A549 (cell line): ENCODE measurements around the gene PICK1. TPM values are rescaled to one million over a fixed set of nuclear protein-coding genes. Genes with fewer than 3 reads are reported as not detected.
A peak's percentile ranks its signal among the peaks of the same experiment; 100 is the strongest.

ENCODE experiments used
- ATAC-seq, 2 experiments: fragments of 200-7000 bp in 1 of 2; fragments of >200 bp in 1 of 2; cut with Nextera tagmentation in 1 of 2; cut with Tn5 transposase in 1 of 2; 3 replicates each; pipeline versions ENCODE4 v1.8.0 to v1.9.1; 2018 to 2020; ENCODE audit warnings: mild to moderate bottlenecking in 1 of 2, moderate library complexity in 1 of 2
- CTCF ChIA-PET: fragments of 300-600 bp; sonication (Branson Sonifier 250); formaldehyde crosslinking; extraction: SDS; loops from one replicate; lab custom pipeline; 2021; ENCODE audit warnings: antibody characterized with exemption, inconsistent platforms; lab: Yijun Ruan, JAX
- POLR2A ChIA-PET: fragments of 350-600 bp; formaldehyde crosslinking; extraction: SDS; loops from one replicate; lab custom pipeline; 2021; ENCODE audit warnings: antibody characterized with exemption, inconsistent platforms; lab: Yijun Ruan, JAX
- DNase-seq, 2 experiments: peaks; one replicate each; pipeline versions ENCODE4 v3.0.0 to v3.0.0-alpha.2; 2011 to 2016; ENCODE audit warnings: low read depth in 1 of 2, low spot score in 1 of 2
- FAIRE-seq: peaks from 2 replicates; lab custom pipeline; 2011; peaks lifted over from hg19 to GRCh38; lab: Jason Lieb, UNC
- H3K27ac ChIP-seq, 2 experiments: fragments of >200 bp; sonication (Bioruptor Twin); formaldehyde crosslinking; 3 replicates each; pipeline ENCODE4 v1.5.1; 2016 to 2017
- H3K4me1 ChIP-seq: fragments of >200 bp; sonication (Bioruptor Twin); formaldehyde crosslinking; 3 replicates; pipeline ENCODE4 v1.6.1; 2016
- H3K4me2 ChIP-seq: fragments of >200 bp; sonication (Bioruptor Twin); formaldehyde crosslinking; 3 replicates; pipeline ENCODE4 v1.6.1; 2016
- H3K4me3 ChIP-seq: fragments of >200 bp; sonication (Bioruptor Twin); formaldehyde crosslinking; 3 replicates; pipeline ENCODE4 v1.5.1; 2016
- H3K9me3 ChIP-seq: fragments of >200 bp; sonication (Bioruptor Twin); formaldehyde crosslinking; 3 replicates; pipeline ENCODE4 v1.6.1; 2016
- BHLHE40 ChIP-seq: IDR thresholded peaks from 2 replicates; pipeline ENCODE4 v1.6.1; 2012; ENCODE audit warnings: low read depth, low read length, inconsistent platforms
- CBX2 ChIP-seq: fragments of 200-600 bp; sonication (generic); IDR thresholded peaks from 2 replicates; pipeline ENCODE4 v1.6.1; 2016; ENCODE audit warnings: low read depth, mild to moderate bottlenecking, borderline replicate concordance
- CEBPB ChIP-seq, 2 experiments: fragments of >200 bp in 1 of 2; sonication (Bioruptor Twin) in 1 of 2; formaldehyde crosslinking in 1 of 2; IDR thresholded peaks; 2 replicates each; pipeline ENCODE4 v1.6.1; 2012 to 2016
- CHD4 ChIP-seq: fragments of 200-600 bp; sonication (generic); IDR thresholded peaks from 2 replicates; pipeline ENCODE4 v1.6.1; 2016; ENCODE audit warnings: antibody characterized with exemption, mild to moderate bottlenecking, borderline replicate concordance
- EHF ChIP-seq: fragments of 250-450 bp; sonication (Bioruptor Pico); IDR thresholded peaks from 2 replicates; pipeline ENCODE4 v1.5.0; 2020; ENCODE audit warnings: mild to moderate bottlenecking
- FOSB ChIP-seq: fragments of 250-450 bp; sonication (Bioruptor Pico); IDR thresholded peaks from 2 replicates; pipeline ENCODE4 v1.5.0; 2020; ENCODE audit warnings: mild to moderate bottlenecking, moderate library complexity
- GATA3 ChIP-seq: IDR thresholded peaks from 2 replicates; pipeline ENCODE4 v1.6.1; 2012; ENCODE audit warnings: borderline replicate concordance
- HOXB5 ChIP-seq: fragments of 250-450 bp; sonication (Bioruptor Pico); IDR thresholded peaks from 2 replicates; pipeline ENCODE4 v1.5.0; 2020; ENCODE audit warnings: mild to moderate bottlenecking, moderate library complexity
- KDM5A ChIP-seq: fragments of 200-600 bp; sonication (generic); IDR thresholded peaks from 2 replicates; pipeline ENCODE4 v1.6.1; 2016; ENCODE audit warnings: antibody characterized with exemption, mild to moderate bottlenecking
- MAFK ChIP-seq: fragments of 450-650 bp; IDR thresholded peaks from 2 replicates; pipeline ENCODE4 v1.6.1; 2014; ENCODE audit not compliant: partially characterized antibody
- NFE2L2 ChIP-seq: fragments of 150-350 bp; conservative IDR thresholded peaks from 2 replicates; pipeline ENCODE4 v1.6.1; 2014; ENCODE audit warnings: low read length
- NPAS2 ChIP-seq: fragments of 250-450 bp; sonication (Bioruptor Pico); IDR thresholded peaks from 2 replicates; pipeline ENCODE4 v1.8.0; 2022; ENCODE audit warnings: mild to moderate bottlenecking, moderate library complexity, borderline replicate concordance
- PHF8 ChIP-seq: fragments of 200-600 bp; sonication (generic); IDR thresholded peaks from 2 replicates; pipeline ENCODE4 v1.6.1; 2016; ENCODE audit warnings: low read depth, mild to moderate bottlenecking, antibody characterized with exemption, moderate library complexity, borderline replicate concordance
- POLR2A ChIP-seq: IDR thresholded peaks from 2 replicates; pipeline ENCODE4 v1.6.1; 2012; ENCODE audit warnings: mild to moderate bottlenecking, low read length
- POLR2AphosphoS2 ChIP-seq: conservative IDR thresholded peaks from 2 replicates; pipeline ENCODE4 v1.6.1; 2012; ENCODE audit warnings: low read length, improper control_type of control experiment, inconsistent platforms
- RAD21 ChIP-seq, 2 experiments: fragments of >200 bp in 1 of 2; sonication (Bioruptor Twin) in 1 of 2; formaldehyde crosslinking in 1 of 2; IDR thresholded peaks in 1 of 2; conservative IDR thresholded peaks in 1 of 2; 2 replicates in 1 of 2; 3 replicates in 1 of 2; pipeline ENCODE4 v1.6.1; 2012 to 2018; ENCODE audit warnings: inconsistent platforms in 1 of 2
- RNF2 ChIP-seq: fragments of 200-600 bp; sonication (generic); IDR thresholded peaks from 2 replicates; pipeline ENCODE4 v1.6.1; 2016; ENCODE audit warnings: low read depth, mild to moderate bottlenecking, antibody characterized with exemption, moderate library complexity, borderline replicate concordance
- SMC3 ChIP-seq: fragments of >200 bp; sonication (Bioruptor Twin); formaldehyde crosslinking; IDR thresholded peaks from 3 replicates; pipeline ENCODE4 v1.6.1; 2018; ENCODE audit warnings: inconsistent platforms
- SREBF2 ChIP-seq: fragments of 450-650 bp; IDR thresholded peaks from 2 replicates; pipeline ENCODE4 v1.6.1; 2014; ENCODE audit warnings: mild to moderate bottlenecking, moderate library complexity
- TFCP2L1 ChIP-seq: fragments of 250-450 bp; sonication (Bioruptor Pico); IDR thresholded peaks from 2 replicates; pipeline ENCODE4 v1.5.0; 2021; ENCODE audit warnings: mild to moderate bottlenecking
- TP53 ChIP-seq: fragments of 250-450 bp; sonication (Bioruptor Pico); IDR thresholded peaks from 2 replicates; pipeline ENCODE4 v1.5.0; 2021; ENCODE audit warnings: mild to moderate bottlenecking, moderate library complexity
- ZNF302 ChIP-seq: fragments of 250-450 bp; sonication (Bioruptor Pico); IDR thresholded peaks from 2 replicates; pipeline ENCODE4 v1.9.0; 2021; ENCODE audit warnings: inconsistent platforms, mild to moderate bottlenecking, moderate library complexity
- ZSCAN20 ChIP-seq: fragments of 250-450 bp; sonication (Bioruptor Pico); IDR thresholded peaks from 2 replicates; pipeline ENCODE4 v1.8.0; 2022; ENCODE audit warnings: mild to moderate bottlenecking, moderate library complexity
- WGBS: methylation state at CpG from one replicate; pipeline ENCODE4 v1.1.6; 2017; ENCODE audit errors: missing lambda C conversion rate; 5-methylcytosine and 5-hydroxymethylcytosine counted together
- polyA plus RNA-seq, 4 experiments: library from polyadenylated mRNA; depleted of rRNA in 3 of 4; stranded (reverse); fragments of >200 nt; fragmentation: RNase III in 1 of 4; extraction: RNeasy Plus Mini Kit Qiagen cat#74134 plus additional on column Dnase treatment in 1 of 4; gene quantifications; 2 replicates in 3 of 4; 3 replicates in 1 of 4; pipeline ENCODE4 v1.2.3, GENCODE V29; 2011 to 2017
- TF ChIP-seq, protein P1 (sequence below): IDR thresholded peaks from 2 replicates; pipeline ENCODE4 v1.6.1; 2012
- TF ChIP-seq, protein P2 (sequence below): fragments of >200 bp; sonication (Bioruptor Twin); formaldehyde crosslinking; IDR thresholded peaks from 3 replicates; pipeline ENCODE4 v1.6.1; 2016
- TF ChIP-seq, protein P3 (sequence below): fragments of 450-650 bp; IDR thresholded peaks from 2 replicates; pipeline ENCODE4 v1.6.1; 2014; ENCODE audit warnings: antibody characterized with exemption
- TF ChIP-seq, protein P4 (sequence below): fragments of 250-450 bp; sonication (Bioruptor Pico); IDR thresholded peaks from 2 replicates; pipeline ENCODE4 v1.5.0; 2020; ENCODE audit warnings: low read depth, mild to moderate bottlenecking, moderate library complexity
- TF ChIP-seq, protein P5 (sequence below): fragments of >200 bp; sonication (Bioruptor Twin); formaldehyde crosslinking; IDR thresholded peaks from 3 replicates; pipeline ENCODE4 v1.5.1; 2016
- TF ChIP-seq, protein P6 (sequence below): IDR thresholded peaks from 2 replicates; pipeline ENCODE4 v1.6.1; 2012
- TF ChIP-seq, protein P7 (sequence below): IDR thresholded peaks from 2 replicates; pipeline ENCODE4 v1.6.1; 2012; ENCODE audit warnings: low read depth, borderline replicate concordance

Gene PICK1
- polyA plus RNA-seq, 2 of the 4 experiments (the other 2 are of a cell fraction) = 15.6 to 17.8 TPM

DNA sequence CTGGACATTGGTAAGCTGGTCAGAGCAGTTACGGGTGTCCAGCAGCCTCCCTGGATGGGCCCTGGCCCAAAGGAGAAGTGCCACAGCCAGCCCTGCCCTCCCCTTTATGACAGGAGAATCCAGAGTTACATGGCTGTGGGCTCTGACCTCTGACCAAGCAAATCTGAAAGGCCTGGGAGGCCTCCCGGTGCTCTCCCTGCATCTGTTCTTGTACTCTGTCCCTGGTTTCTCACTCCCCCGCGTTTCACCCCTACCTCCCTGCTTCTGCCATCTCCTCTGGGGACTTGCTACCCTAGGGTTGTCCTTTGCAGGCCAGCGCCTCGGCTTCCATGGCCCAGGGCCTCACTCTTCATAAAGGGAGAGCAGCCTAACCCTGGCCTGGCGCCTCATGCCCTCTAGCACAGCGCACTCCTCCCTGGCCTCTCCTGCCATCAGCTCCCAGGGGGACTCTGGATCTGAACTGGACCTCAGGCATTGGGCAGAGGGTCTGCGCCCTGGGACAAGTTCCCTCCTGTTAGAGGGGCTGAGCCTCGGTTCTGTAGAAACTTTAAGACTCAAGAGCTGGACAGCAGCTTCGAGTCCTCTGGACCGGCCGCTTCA lies 10.7 kb downstream of the PICK1 start:
- Histone ChIP-seq H3K27ac (no peak overlapping the region), H3K9me3 (no peaks in the 10 kb centered on the region), H3K4me3 (no peak overlapping the region), H3K4me2 (no peak overlapping the region), H3K4me1 (no peaks in the 10 kb centered on the region)
- ATAC-seq = no peak
- no peak for FAIRE-seq
- no peak for TF ChIP-seq POLR2A
- no peak for TF ChIP-seq RNF2
- TF ChIP-seq, protein P1, sequence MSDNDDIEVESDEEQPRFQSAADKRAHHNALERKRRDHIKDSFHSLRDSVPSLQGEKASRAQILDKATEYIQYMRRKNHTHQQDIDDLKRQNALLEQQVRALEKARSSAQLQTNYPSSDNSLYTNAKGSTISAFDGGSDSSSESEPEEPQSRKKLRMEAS = no peak
- TF ChIP-seq FOSB = no peak
- no peak for TF ChIP-seq ZNF302 (CRISPR knock-in tag)
- no peak for TF ChIP-seq TP53 (CRISPR knock-in tag)
- no peak for TF ChIP-seq PHF8
- TF ChIP-seq, protein P2, sequence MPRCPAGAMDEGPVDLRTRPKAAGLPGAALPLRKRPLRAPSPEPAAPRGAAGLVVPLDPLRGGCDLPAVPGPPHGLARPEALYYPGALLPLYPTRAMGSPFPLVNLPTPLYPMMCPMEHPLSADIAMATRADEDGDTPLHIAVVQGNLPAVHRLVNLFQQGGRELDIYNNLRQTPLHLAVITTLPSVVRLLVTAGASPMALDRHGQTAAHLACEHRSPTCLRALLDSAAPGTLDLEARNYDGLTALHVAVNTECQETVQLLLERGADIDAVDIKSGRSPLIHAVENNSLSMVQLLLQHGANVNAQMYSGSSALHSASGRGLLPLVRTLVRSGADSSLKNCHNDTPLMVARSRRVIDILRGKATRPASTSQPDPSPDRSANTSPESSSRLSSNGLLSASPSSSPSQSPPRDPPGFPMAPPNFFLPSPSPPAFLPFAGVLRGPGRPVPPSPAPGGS = no peak
- TF ChIP-seq MAFK = no peak
- no peak for TF ChIP-seq BHLHE40
- no peak for TF ChIP-seq ZSCAN20 (CRISPR knock-in tag)
- no peak for TF ChIP-seq GATA3
- no peak for TF ChIP-seq CEBPB (IDR thresholded peaks at IDR 0.05)
- TF ChIP-seq CBX2 = no peak
- no peak for TF ChIP-seq SMC3
- no peak for TF ChIP-seq KDM5A
- TF ChIP-seq SREBF2 = no peak
- CTCF ChIA-PET = interaction anchor here (1.1 to 4.0 kb wide), 5 partner anchors 9 to 504 kb away, joined by 3 to 23 read pairs (median 10); partner anchors contain the start of genes BAIAP2L2 and PICK1
- POLR2A ChIA-PET = no interaction called here
- 93% methylated on average over 9 of the region's 13 CpGs for WGBS
- no peak for DNase-seq

DNA sequence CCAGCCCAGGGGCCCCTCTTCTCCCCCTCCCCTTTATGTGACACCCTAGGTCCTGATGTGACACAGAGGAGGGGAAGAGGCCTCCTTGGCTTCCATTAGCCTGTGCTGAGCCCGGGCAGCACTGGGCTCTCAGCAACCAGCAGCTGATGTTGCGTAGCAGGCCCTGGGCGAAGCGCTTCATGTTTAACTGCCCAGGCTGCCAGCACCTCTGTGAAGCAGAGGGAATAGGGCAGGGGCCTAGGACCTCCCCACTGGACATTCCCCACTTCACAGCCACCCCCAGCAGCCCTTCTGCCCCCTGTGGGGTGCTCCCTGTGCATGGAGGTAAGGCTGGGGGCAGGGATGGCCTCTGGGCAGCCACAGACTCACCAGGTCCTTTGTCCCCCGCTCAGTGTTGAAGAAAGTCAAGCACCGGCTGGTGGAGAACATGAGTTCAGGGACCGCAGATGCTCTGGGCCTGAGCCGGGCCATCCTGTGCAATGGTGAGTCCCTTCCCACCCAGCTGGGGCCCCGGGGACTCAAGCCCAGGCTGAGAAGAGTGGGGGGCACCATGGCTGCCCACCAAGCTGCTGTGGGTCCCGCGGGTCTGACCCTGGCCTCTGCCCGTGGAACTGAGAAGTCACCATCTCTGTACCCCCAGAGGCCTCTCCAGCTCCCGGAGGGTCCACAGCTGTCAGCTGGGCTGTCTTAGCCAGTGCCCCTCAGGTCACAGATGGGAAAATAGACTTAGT lies 11.6 kb downstream of the PICK1 start:
- Histone ChIP-seq H3K27ac (no peak overlapping the region), H3K4me2 (no peak overlapping the region), H3K9me3 (no peaks in the 10 kb centered on the region), H3K4me3 (no peak overlapping the region), H3K4me1 (no peaks in the 10 kb centered on the region)
- ChIA-PET CTCF (interaction anchor here (0.7 to 4.0 kb wide), 12 partner anchors 10 to 503 kb away, joined by 3 to 23 read pairs (median 7); partner anchors contain the start of genes BAIAP2L2 and PICK1), POLR2A (no interaction called here)
- no peak for FAIRE-seq
- ATAC-seq = peak in 1 of 2 experiments; percentile 12; a peak in 2 of 6 replicates
- TF ChIP-seq NFE2L2 = no peak
- no peak for TF ChIP-seq SMC3
- TF ChIP-seq GATA3 = no peak
- no peak for TF ChIP-seq CEBPB (IDR thresholded peaks at IDR 0.05)
- no peak for TF ChIP-seq TFCP2L1 (CRISPR knock-in tag)
- TF ChIP-seq, protein P3, sequence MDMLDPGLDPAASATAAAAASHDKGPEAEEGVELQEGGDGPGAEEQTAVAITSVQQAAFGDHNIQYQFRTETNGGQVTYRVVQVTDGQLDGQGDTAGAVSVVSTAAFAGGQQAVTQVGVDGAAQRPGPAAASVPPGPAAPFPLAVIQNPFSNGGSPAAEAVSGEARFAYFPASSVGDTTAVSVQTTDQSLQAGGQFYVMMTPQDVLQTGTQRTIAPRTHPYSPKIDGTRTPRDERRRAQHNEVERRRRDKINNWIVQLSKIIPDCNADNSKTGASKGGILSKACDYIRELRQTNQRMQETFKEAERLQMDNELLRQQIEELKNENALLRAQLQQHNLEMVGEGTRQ = no peak
- TF ChIP-seq, protein P4, sequence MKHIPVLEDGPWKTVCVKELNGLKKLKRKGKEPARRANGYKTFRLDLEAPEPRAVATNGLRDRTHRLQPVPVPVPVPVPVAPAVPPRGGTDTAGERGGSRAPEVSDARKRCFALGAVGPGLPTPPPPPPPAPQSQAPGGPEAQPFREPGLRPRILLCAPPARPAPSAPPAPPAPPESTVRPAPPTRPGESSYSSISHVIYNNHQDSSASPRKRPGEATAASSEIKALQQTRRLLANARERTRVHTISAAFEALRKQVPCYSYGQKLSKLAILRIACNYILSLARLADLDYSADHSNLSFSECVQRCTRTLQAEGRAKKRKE (CRISPR knock-in tag) = no peak
- TF ChIP-seq, protein P5, sequence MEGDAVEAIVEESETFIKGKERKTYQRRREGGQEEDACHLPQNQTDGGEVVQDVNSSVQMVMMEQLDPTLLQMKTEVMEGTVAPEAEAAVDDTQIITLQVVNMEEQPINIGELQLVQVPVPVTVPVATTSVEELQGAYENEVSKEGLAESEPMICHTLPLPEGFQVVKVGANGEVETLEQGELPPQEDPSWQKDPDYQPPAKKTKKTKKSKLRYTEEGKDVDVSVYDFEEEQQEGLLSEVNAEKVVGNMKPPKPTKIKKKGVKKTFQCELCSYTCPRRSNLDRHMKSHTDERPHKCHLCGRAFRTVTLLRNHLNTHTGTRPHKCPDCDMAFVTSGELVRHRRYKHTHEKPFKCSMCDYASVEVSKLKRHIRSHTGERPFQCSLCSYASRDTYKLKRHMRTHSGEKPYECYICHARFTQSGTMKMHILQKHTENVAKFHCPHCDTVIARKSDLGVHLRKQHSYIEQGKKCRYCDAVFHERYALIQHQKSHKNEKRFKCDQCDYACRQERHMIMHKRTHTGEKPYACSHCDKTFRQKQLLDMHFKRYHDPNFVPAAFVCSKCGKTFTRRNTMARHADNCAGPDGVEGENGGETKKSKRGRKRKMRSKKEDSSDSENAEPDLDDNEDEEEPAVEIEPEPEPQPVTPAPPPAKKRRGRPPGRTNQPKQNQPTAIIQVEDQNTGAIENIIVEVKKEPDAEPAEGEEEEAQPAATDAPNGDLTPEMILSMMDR = no peak
- TF ChIP-seq HOXB5 = no peak
- no peak for TF ChIP-seq EHF (CRISPR knock-in tag)
- no peak for TF ChIP-seq CHD4
- TF ChIP-seq RAD21 (conservative IDR thresholded peaks at IDR 0.05 in 1 of 2, IDR thresholded peaks at IDR 0.05 in 1 of 2) = no peak
- TF ChIP-seq, protein P6, sequence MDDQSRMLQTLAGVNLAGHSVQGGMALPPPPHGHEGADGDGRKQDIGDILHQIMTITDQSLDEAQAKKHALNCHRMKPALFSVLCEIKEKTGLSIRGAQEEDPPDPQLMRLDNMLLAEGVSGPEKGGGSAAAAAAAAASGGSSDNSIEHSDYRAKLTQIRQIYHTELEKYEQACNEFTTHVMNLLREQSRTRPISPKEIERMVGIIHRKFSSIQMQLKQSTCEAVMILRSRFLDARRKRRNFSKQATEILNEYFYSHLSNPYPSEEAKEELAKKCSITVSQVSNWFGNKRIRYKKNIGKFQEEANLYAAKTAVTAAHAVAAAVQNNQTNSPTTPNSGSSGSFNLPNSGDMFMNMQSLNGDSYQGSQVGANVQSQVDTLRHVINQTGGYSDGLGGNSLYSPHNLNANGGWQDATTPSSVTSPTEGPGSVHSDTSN = no peak
- TF ChIP-seq, protein P7, sequence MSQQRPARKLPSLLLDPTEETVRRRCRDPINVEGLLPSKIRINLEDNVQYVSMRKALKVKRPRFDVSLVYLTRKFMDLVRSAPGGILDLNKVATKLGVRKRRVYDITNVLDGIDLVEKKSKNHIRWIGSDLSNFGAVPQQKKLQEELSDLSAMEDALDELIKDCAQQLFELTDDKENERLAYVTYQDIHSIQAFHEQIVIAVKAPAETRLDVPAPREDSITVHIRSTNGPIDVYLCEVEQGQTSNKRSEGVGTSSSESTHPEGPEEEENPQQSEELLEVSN = no peak
- TF ChIP-seq NPAS2 = no peak
- TF ChIP-seq RNF2 = no peak
- TF ChIP-seq POLR2AphosphoS2 = no peak
- no peak for DNase-seq
- WGBS = 90% methylated on average over 4 of the region's 13 CpGs
